K562 (cell line): ENCODE data around the gene KIAA0825. TPM values are rescaled to one million over a fixed set of nuclear protein-coding genes. Genes with fewer than 3 reads are reported as not detected.

Experiments used
- ATAC-seq: fragments of 200-7000 bp; cut with Tn5 transposase; 3 replicates; pipeline ENCODE4 v1.9.1; 2020; ENCODE audit warnings: moderate library complexity
- BruUV-seq: library from RNA; stranded (reverse); fragments of 400-500 nt; replicated peaks from 2 replicates; lab custom pipeline; 2021; lab: Mats Ljungman, UMichigan
- CTCF ChIA-PET: fragments of 300-600 bp; formaldehyde crosslinking; extraction: SDS; loops from one replicate; lab custom pipeline; 2021; ENCODE audit warnings: low intra/inter-chr PET ratio; lab: Yijun Ruan, JAX
- POLR2A ChIA-PET: fragments of 300-600, 350-650 bp; sonication (Branson Sonifier 250); formaldehyde crosslinking; extraction: SDS; loops from one replicate; lab custom pipeline; 2021; ENCODE audit warnings: antibody characterized with exemption, inconsistent platforms; lab: Yijun Ruan, JAX
- DNase-seq, 4 experiments: peaks; one replicate each; pipeline versions ENCODE4 v3.0.0 to v3.0.0-alpha.2; 2011 to 2018; ENCODE audit warnings: low spot score in 3 of 4, mixed read lengths in 3 of 4; ENCODE audit errors: extremely low read depth in 1 of 4
- FAIRE-seq: peaks from 2 replicates; lab custom pipeline; 2011; peaks lifted over from hg19 to GRCh38; lab: Jason Lieb, UNC
- H2AFZ ChIP-seq: 2 replicates; pipeline ENCODE4 v1.6.0; 2011; ENCODE audit warnings: low read depth, low read length, control low read depth, inconsistent platforms
- H3K27ac ChIP-seq: fragments of 200-600 bp; 3 replicates; pipeline ENCODE4 v1.8.0; 2011; ENCODE audit warnings: low read depth, mild to moderate bottlenecking, control low read depth, inconsistent platforms, low read length, moderate library complexity, mixed read lengths; ENCODE audit errors: extremely low read depth
- H3K27me3 ChIP-seq, 2 experiments: fragments of 300-600 bp in 1 of 2; 2 replicates in 1 of 2; 3 replicates in 1 of 2; pipeline versions ENCODE4 v1.6.0 to v1.8.0; 2011; ENCODE audit warnings: inconsistent platforms in 2 of 2, low read length in 2 of 2, mild to moderate bottlenecking in 1 of 2, mixed read lengths in 1 of 2, moderate library complexity in 1 of 2; ENCODE audit not compliant: control insufficient read depth in 2 of 2, insufficient read depth in 2 of 2
- H3K36me3 ChIP-seq: fragments of 300-600 bp; 3 replicates; pipeline ENCODE4 v1.8.0; 2011; ENCODE audit warnings: mild to moderate bottlenecking, low read length, inconsistent platforms; ENCODE audit not compliant: control insufficient read depth, insufficient read depth
- H3K4me1 ChIP-seq, 2 experiments: fragments of 200-600 bp in 1 of 2; replicated peaks in 1 of 2; 2 replicates in 1 of 2; 3 replicates in 1 of 2; pipeline versions ENCODE4 v1.5.1 to v1.8.0; 2011; ENCODE audit warnings: inconsistent platforms in 2 of 2, low read length in 2 of 2, mild to moderate bottlenecking in 1 of 2, mixed read lengths in 1 of 2, moderate library complexity in 1 of 2; ENCODE audit not compliant: control insufficient read depth in 2 of 2, insufficient read depth in 2 of 2
- H3K4me2 ChIP-seq: 2 replicates; pipeline ENCODE4 v1.6.1; 2011; ENCODE audit warnings: low read length, control low read depth, inconsistent platforms, mixed read lengths; ENCODE audit not compliant: insufficient read depth
- H3K4me3 ChIP-seq: fragments of 200-600 bp; sonication (generic), shearing (Covaris generic); 2 replicates; pipeline ENCODE4 v1.5.1; 2016; ENCODE audit warnings: control low read depth, inconsistent platforms
- H3K79me2 ChIP-seq: fragments of 200-600 bp; 3 replicates; pipeline ENCODE4 v1.8.0; 2011; ENCODE audit warnings: low read length, inconsistent platforms; ENCODE audit not compliant: control insufficient read depth, insufficient read depth
- H3K9ac ChIP-seq, 2 experiments: 2 replicates each; pipeline versions ENCODE4 v1.6.0 to v1.6.1; 2011; ENCODE audit warnings: low read depth in 2 of 2, low read length in 2 of 2, control low read depth in 1 of 2, inconsistent platforms in 1 of 2, mild to moderate bottlenecking in 1 of 2, mixed read lengths in 1 of 2; ENCODE audit not compliant: insufficient read depth in 1 of 2
- H3K9me1 ChIP-seq: one replicate; pipeline ENCODE4 v1.6.0; 2011; ENCODE audit warnings: inconsistent platforms, mild to moderate bottlenecking, low read length, moderate library complexity; ENCODE audit not compliant: control insufficient read depth, insufficient read depth
- H3K9me3 ChIP-seq: replicated peaks from 2 replicates; pipeline ENCODE4 v1.5.1; 2011; ENCODE audit warnings: low read depth, low read length, inconsistent platforms; ENCODE audit not compliant: control insufficient read depth, insufficient read depth
- H4K20me1 ChIP-seq: replicated peaks from 2 replicates; pipeline ENCODE4 v1.6.1; 2011; ENCODE audit warnings: low read length, inconsistent platforms, mixed read lengths; ENCODE audit not compliant: control insufficient read depth, insufficient read depth
- ARID4B ChIP-seq: sonication (generic); formaldehyde crosslinking; IDR thresholded peaks from 2 replicates; pipeline ENCODE4 v1.8.0; 2022; ENCODE audit warnings: mild to moderate bottlenecking, missing genetic modification reagents
- BCL6 ChIP-seq: fragments of 250-450 bp; sonication (Bioruptor Pico); IDR thresholded peaks from 2 replicates; pipeline ENCODE4 v1.4.0; 2020
- KDM5B ChIP-seq: fragments of 200-600 bp; sonication (generic); IDR thresholded peaks from 2 replicates; pipeline ENCODE4 v1.6.1; 2012; ENCODE audit warnings: low read depth, mild to moderate bottlenecking, moderate library complexity, low read length, control low read depth, inconsistent platforms; ENCODE audit not compliant: insufficient replicate concordance
- L3MBTL2 ChIP-seq: fragments of 450-650 bp; IDR thresholded peaks from 2 replicates; pipeline ENCODE4 v1.6.1; 2016; ENCODE audit warnings: mild to moderate bottlenecking, moderate library complexity
- MCM5 ChIP-seq: fragments of 450-650 bp; IDR thresholded peaks from 2 replicates; pipeline ENCODE4 v1.6.1; 2016; ENCODE audit warnings: low read depth
- NR1H2 ChIP-seq: sonication (generic); formaldehyde crosslinking; IDR thresholded peaks from 2 replicates; pipeline ENCODE4 v1.4.0; 2020; ENCODE audit warnings: mild to moderate bottlenecking, missing genetic modification reagents
- WGBS: fragments of 100-300 bp; shearing (Covaris generic); methylation state at CpG from one replicate; pipeline ENCODE4 v1.1.6; 2016; ENCODE audit warnings: low coverage, mixed read lengths; ENCODE audit not compliant: insufficient coverage; ENCODE audit errors: missing lambda C conversion rate; 5-methylcytosine and 5-hydroxymethylcytosine counted together
- in situ Hi-C: fragments of 300-500 bp; cut with MboI; formaldehyde crosslinking; loops from 4 replicates; pipeline ENCODE4 v1.15.0; 2018; ENCODE audit warnings: inconsistent platforms, mixed read lengths
- intact Hi-C: fragments of 100-400 bp; cut with micrococcal nuclease; formaldehyde crosslinking; loops from 2 replicates; pipeline ENCODE4 v1.14.2; 2022
- polyA plus RNA-seq, 8 experiments: library from polyadenylated mRNA; depleted of rRNA in 4 of 8; stranded (reverse) in 5 of 8; unstranded in 3 of 8; fragments of >200 nt; fragmentation: Nextera tagmentation in 2 of 8; fragmentation: Illumina TruSeq in 1 of 8; extraction: Ambion mirVana in 2 of 8; extraction: Trizol in 1 of 8; gene quantifications; 2 replicates each; pipeline versions ENCODE4 v1.2.1 to v1.2.3, GENCODE V29; 2011 to 2014; ENCODE audit warnings: inconsistent platforms in 1 of 8, missing spikeins in 1 of 8
- total RNA-seq, 7 experiments: library from RNA; depleted of rRNA in 6 of 7; stranded (reverse); fragments of >200 nt in 6 of 7; fragmentation: Illumina TruSeq in 2 of 7; extraction: Trizol in 2 of 7; gene quantifications; 2 replicates each; pipeline versions ENCODE4 v1.2.1 to v1.2.3, GENCODE V29; 2011 to 2021; ENCODE audit warnings: low replicate concordance in 1 of 7

The KIAA0825 gene
- total and polyA plus RNA-seq, 9 of the 15 experiments (the other 6 are each of a cell fraction or from before 2014, with no cell fraction given), result 0.05 to 0.36 (median 0.16) TPM; not detected in 1

GRCh38 chr5:94429566-94429965 lies 188.8 kb downstream of the KIAA0825 start (continued):
- no peak for TF ChIP-seq ARID4B (CRISPR knock-in tag)
- no peak for TF ChIP-seq L3MBTL2

DNA sequence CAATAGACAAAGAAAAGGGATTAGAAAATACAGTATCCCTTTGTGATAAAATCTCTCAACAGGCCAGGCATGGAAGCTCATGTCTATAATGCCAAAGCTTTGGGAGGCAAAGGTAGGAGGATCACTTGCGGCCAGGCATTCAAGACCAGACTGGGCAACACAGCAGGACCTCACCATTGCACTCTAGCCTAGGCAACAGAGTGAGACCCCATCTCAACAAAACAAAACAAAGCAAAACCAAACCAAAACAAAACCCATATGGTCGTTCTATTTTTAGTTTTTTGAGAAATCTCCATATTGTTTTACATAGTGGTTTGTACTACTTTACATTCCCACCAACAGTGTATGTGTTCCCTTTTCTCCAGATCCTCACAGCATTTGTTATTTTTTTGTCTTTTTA lies 193.0 kb downstream of the KIAA0825 start:
- no peaks in the 10 kb centered on the region for H3K4me1 ChIP-seq
- no peaks in the 10 kb centered on the region for H4K20me1 ChIP-seq
- H3K4me3 ChIP-seq, result no peak overlapping the region
- no peak overlapping the region for H3K27ac ChIP-seq
- no peaks in the 10 kb centered on the region for H3K9me3 ChIP-seq
- H3K9me1 ChIP-seq, result no peaks in the 10 kb centered on the region
- H3K79me2 ChIP-seq, result no peaks in the 10 kb centered on the region
- H3K4me2 ChIP-seq, result no peak overlapping the region
- FAIRE-seq (no peak), DNase-seq (no peak), ATAC-seq (no peak)
- TF ChIP-seq NR1H2 (CRISPR knock-in tag) (no peak), KDM5B (no peak), BCL6 (CRISPR knock-in tag) (no peak), MCM5 (no peak)
- no peak overlapping the region for H3K9ac ChIP-seq
- H3K36me3 ChIP-seq, result no peaks in the 10 kb centered on the region
- H2AFZ ChIP-seq, result no peak overlapping the region
- WGBS, result 6% methylated on average over 2 of the region's 2 CpGs
- H3K27me3 ChIP-seq, result no peaks in the 10 kb centered on the region
- in situ Hi-C loops, result no loop called here
- CTCF ChIA-PET, result no interaction called here
- no TSS peak for BruUV-seq
- POLR2A ChIA-PET, result no interaction called here
- intact Hi-C loops, result no loop called here
